ENCODE measurements around the gene RAB11FIP4. TPM values are rescaled to one million over a fixed set of nuclear protein-coding genes. Genes with fewer than 3 reads are reported as not detected.
A peak's percentile ranks its signal among the peaks of the same experiment; 100 is the strongest.

The RAB11FIP4 gene
- total and polyA plus RNA-seq, 2 of the 13 experiments (the other 11 are each of a cell fraction or from before 2014, with no cell fraction given): 28.0 to 89.3 TPM

GRCh38 chr17:31459716-31460115 is 68.2 kb downstream of the RAB11FIP4 start:
- no peaks in the 10 kb centered on the region for H4K20me1 ChIP-seq (ENCODE audit: insufficient read depth, low read length)
- FAIRE-seq (no peak), ATAC-seq (peak; percentile 21; the same call in 2 of the 3 replicates), DNase-seq (ENCODE audit: low spot score) (no peak)
- ChIA-PET POLR2A (interaction anchor here (1.0 to 1.7 kb wide), 2 partner anchors 8 to 18 kb away, joined by 4 read pairs; no protein-coding TSS in a partner anchor), CTCF (ENCODE audit: low intra/inter-chr PET ratio, low total read pairs) (no interaction called here)
- H3K36me3 ChIP-seq (replicated peaks in 1 of 2; ENCODE audit: control insufficient read depth in 1 of 2, insufficient read depth in 2 of 2, low read length in 2 of 2): no peaks in the 10 kb centered on the region
- no peak overlapping the region for H2AFZ ChIP-seq (ENCODE audit: low read length)
- H3K4me3 ChIP-seq (replicated peaks in 1 of 3; ENCODE audit: insufficient read depth in 1 of 3, low read depth in 2 of 3, low read length in 3 of 3): no peak overlapping the region; a peak in 1 of 6 replicates
- in situ Hi-C loops (cut with HindIII; ENCODE audit: extremely low pct_ligation_motif_present, low pct_unique_long_range_greater_than_20kb) (no loop called here), intact Hi-C loops (cut with micrococcal nuclease; ENCODE audit: unreplicated experiment) (no loop called here)
- TF ChIP-seq ZNF687 (CRISPR knock-in tag; IDR thresholded peaks at IDR 0.05) (peak; percentile 15; the same call in 1 of the 2 replicates), ZBED4 (CRISPR knock-in tag; IDR thresholded peaks at IDR 0.05; ENCODE audit: borderline replicate concordance) (no peak)
- no peaks in the 10 kb centered on the region for H3K27me3 ChIP-seq (ENCODE audit: control insufficient read depth in 1 of 2, insufficient read depth in 2 of 2, low read length in 2 of 2)
- H3K9me3 ChIP-seq (ENCODE audit: low read length): no peaks in the 10 kb centered on the region
- peaks cover 79% of the 10 kb centered on the region for H3K4me1 ChIP-seq (ENCODE audit: insufficient read depth, low read length)
- H3K4me2 ChIP-seq (ENCODE audit: low read depth, low read length): peak overlapping the region; percentile 57
- 3% methylated on average over 2 of the region's 4 CpGs for WGBS (ENCODE audit: low lambda C conversion rate)
- H3K9ac ChIP-seq (ENCODE audit: insufficient read depth, low read depth, low read length): no peak overlapping the region
- no peaks in the 10 kb centered on the region for H3K79me2 ChIP-seq (ENCODE audit: insufficient read depth, low read length)
- no TSS peak for BruUV-seq (replicated peaks)
- H3K27ac ChIP-seq (ENCODE audit: extremely low read length, insufficient read depth, low read length): no peak overlapping the region

All from HepG2 (cell line).